ENCODE results near the gene MAGI3.
"Not testable (repeated sequence)": the region's sequence is repeated elsewhere in the genome, so short reads cannot be mapped to it uniquely, and the experiment has no call there.

Gene MAGI3

DNA sequence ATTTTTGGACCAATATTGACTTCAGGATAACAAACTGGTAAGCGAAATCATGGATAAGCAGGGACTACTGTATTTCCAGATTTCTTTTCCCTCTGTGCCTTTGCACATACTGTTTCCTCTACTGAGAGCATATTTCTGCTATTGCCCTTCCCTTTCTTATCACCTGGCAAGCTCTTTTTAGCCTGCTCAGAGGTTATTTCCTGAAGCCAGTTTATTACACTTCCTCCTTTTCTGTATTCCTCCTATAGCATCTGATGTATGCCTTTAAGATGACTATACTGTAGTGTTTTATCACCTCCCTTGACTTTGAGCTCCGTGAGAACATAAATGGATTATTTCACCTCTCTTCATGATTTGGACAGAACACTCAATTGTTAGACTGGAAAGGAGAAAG lies 49.0 kb downstream of the MAGI3 start:
- no peak for DNase-seq (ENCODE audit: low spot score)

DNA sequence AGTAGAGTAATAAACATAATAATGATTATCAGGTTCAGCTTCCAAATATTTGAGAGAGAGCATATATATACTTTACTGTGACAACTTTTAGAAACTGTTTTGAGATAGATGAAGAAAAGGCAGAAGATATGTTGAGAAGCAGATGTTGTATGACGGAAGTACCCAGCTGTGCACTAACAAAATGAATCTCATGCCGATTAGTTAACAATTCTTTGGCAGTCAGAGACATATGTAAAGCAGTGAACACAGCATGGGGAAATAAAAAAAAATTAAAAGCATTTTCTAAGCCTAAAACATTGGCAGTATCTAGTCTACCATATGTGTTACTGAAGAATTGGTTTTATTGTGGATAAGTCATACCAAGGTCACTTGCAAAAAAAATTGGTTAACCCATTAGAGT lies 51.8 kb downstream of the MAGI3 start:
- no peak for DNase-seq (ENCODE audit: low spot score)

DNA sequence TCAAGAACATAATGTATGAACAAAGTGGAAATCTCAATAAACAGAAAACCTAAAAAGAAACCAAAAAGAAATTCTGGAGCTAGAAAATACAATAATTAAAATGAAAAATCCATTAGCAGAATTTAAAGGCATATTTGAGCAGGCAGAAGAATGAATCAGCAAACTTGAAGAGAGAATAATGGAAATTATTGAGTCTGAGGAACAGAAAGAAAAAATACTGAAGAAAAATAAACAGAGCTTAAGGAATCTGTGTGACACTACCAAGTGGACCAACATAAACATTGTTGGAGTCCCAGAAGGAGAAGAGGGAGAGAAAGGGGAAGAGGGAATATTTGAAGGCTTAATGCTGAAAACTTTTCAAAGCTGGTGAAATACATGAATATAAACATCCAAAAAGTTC lies 54.5 kb downstream of the MAGI3 start:
- DNase-seq (ENCODE audit: low spot score) = no peak

DNA sequence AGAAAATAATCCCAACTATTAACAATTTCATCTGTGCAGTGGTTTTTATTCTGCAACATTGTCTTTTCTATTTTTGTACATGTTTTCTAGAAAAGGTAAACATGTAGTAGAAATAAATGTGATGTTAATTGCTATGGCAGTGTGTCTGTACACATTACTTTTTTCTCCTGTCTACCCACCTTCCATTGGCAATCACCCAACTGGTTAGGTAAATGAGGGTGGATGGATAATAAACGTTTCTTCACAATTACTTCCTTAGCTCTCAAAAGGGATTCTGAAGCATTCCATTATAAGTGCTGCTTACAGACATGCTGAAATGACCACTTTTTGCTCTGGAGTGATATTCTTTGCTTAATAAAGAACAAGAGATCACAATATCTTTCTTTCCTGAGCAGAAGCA lies 61.4 kb downstream of the MAGI3 start:
- no peak for DNase-seq (ENCODE audit: low spot score)

DNA sequence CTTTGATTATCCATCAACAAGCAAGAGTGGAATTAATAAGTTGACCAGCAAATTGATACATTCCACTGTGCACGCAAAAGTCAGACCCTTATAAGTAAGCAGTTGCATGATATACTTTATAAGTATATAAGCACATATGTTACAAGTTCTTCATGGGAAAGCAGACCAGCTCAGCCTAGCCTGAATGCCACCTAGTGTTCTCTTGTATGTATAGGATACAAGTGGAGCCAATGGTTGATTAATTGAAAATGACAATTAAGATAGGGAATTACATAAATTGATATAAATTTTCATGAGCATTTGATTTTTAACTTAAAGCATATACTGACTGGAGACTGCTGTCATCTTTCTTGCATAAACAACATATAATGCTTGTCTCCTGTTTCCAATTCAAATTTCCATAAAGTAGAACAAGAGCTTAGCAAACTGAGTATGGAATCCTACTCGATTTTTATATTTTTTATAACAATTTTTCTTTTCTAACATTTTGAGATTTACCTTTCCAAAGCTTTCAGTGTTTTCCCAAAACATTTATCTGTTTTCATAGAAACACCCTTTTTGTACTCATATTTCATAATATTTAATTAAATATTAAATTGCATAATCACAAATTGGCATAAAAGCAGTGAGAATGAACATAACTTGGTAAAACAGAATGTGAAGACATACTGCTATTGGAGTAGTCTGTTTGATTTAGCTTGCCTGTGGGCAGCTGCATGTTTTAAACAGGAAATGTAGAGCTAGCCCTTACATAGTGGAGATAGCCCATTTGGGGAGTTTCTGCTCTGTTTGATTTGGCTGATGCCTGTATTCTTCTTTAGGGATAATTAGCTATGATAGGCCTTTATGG lies 62.8 kb downstream of the MAGI3 start:
- peak; percentile 13 for DNase-seq (ENCODE audit: low spot score)

DNA sequence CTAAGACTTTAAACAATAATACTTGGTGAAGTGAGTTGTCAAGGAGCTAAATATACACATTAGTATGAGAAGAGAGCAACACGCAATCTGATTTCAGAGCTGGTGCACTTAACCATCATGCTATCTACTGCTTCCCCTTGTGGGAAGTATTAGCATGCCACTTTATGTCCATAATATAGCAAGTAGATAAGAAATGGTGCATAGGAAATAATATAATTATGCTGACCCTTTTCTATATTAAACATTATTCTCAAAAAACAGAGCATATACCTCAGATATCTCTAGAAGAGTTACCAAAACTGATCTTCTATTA lies 63.4 kb downstream of the MAGI3 start:
- DNase-seq (ENCODE audit: low spot score) = no peak

DNA sequence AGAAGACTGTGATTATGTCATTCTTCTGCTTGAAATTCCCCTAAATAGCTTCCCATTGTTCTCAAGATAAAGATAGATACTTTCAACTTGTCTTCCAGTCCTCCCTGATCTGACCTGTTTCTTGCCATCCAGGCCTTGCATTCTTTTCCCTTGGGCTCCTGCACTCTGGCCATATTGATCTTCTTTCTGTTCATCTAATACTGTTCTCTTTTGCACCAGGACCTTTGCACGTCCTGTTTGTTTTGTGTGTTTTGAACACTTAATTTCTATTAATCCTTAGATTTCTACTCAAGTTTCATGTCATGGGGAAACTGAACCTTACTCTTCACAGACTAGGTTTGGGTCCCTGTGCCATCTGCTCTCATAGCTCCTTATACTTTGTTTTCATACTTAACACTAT lies 65.1 kb downstream of the MAGI3 start:
- DNase-seq (ENCODE audit: low spot score) = no peak

DNA sequence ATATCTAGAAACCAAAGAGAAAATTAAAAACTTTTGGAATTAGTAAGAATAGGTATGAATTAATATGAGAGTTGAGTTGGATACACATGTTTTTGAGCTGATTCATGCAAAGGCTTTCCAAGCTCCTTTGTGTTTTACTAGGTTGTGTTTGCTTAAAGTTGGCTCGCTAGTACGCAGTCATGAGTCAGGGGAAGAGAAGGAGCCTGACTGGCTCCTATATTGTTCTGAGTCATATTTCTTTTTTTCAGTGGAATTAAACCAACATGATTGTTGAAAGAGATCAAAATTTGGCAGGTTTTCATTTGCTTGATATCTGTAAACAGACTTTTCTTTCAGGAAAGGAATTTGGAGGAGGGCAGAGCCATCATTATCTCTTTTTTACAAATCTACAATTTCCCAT lies 66.7 kb downstream of the MAGI3 start:
- no peak for DNase-seq (ENCODE audit: low spot score)

DNA sequence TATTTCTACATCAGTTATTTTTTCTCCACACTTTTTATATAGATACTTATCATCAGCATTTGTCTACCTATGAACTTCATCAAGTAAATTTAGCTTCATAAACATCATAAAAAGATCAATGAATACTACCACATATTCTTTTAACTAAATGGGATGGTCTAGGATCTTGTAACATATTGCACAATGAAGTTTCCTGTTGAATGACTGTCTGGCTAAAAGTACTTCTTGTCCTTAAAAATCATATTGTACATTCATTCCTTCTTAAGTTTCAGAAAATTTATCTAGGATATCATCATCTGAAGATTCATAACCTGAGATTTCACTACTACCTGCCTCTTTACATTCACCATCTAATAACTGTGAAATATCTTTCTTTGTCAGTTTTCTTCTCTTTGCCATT lies 69.0 kb downstream of the MAGI3 start:
- DNase-seq (ENCODE audit: low spot score) = no peak

DNA sequence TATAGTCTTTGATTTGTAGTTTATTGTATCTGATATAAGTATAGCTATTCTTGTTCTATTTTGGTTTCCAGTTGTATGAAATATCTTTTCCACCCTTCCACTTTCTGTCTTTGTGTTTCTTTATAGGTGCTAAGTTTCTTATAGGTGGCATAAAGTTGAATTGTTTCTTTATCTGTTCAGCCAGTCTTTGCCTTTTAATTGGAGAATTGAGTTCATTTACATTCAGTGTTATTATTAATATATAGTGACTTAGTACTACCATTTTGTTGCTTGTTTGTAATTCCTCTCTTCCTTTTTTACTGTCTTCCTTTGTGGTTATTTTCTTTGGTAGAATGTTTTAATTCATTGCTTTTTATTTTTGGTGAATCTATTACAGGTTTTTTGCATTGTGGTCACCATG lies 77.7 kb downstream of the MAGI3 start:
- DNase-seq (ENCODE audit: low spot score) = no peak

DNA sequence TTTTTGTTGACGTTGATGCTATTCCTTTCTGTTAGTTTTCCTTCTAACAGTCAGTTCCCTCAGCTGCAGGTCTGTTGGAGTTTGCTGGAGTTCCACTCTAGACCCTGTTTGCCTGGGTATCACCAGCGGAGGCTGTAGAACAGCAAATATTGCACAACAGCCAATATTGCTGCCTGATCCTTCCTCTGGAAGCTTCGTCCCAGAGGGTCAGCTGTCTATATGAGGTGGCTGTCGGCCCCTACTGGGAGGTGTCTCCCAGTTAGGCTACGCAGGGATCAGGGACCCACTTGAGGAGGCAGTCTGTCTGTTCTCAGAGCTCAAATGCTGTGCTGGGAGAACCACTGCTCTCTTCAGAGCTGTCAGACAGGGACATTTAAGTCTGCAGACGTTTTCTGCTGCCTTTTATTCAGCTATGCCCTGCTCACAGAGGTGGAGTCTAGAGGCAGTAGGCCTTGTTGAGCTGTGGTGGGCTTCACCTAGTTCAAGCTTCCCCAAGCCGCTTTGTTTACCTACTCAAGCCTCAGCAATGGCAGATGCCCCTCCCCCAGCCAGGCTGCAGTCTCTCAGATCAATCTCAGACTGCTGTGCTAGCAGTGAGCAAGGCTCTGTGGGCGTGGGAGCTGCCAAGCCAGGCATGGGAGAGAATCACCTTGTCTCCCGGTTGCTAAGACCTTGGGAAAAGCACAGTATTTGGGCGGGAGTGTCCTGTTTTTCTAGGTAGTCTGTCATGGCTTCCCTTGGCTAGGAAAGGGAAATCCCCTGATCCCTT lies 88.3 kb downstream of the MAGI3 start:
- not testable (repeated sequence) for DNase-seq (ENCODE audit: low spot score)

DNA sequence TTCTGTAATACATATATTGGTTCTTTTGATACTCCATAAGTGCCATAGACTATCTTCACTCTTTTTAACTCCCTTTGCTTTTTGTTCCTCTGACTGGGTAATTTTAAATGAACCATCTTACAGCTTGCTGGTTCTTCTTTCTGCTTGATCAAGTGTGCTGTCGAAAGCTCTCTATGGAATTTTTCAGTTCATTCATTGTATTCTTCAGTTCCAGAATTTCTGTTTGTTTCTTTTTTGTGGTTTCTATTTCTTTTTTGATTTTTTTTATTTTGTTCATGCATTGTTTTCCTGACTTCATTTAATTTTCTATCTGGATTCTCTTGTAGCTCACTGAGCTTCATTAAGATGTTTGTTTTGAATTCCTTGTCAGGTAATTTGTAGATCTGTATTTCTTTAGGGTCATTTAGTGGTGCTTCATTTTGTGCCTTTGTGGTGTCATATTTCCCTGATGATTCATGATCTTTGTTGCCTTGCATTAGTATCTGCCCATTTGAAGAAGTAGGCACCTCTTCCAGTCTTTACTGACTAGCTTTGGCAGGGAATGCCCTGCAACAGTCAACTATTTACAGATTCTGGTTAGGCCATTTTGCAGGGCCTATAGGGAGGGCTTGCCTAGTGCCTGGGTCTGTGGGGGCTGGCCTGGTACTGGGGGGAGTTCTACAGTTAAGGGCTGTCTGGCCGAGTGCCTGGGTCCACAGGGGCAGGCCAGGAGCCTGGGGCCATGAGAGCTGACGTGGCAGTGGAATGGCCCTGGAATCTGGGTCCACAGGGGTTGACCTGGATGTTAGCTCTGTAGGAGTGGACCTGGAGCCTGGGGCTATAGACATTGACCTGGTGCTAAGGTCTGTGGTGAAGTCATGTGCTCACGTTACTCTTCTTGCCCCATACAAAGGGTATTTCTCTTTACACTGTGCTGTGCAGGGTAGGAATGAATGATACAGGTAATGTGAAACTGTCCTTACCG lies 89.7 kb downstream of the MAGI3 start:
- DNase-seq (ENCODE audit: low spot score) = no peak

DNA sequence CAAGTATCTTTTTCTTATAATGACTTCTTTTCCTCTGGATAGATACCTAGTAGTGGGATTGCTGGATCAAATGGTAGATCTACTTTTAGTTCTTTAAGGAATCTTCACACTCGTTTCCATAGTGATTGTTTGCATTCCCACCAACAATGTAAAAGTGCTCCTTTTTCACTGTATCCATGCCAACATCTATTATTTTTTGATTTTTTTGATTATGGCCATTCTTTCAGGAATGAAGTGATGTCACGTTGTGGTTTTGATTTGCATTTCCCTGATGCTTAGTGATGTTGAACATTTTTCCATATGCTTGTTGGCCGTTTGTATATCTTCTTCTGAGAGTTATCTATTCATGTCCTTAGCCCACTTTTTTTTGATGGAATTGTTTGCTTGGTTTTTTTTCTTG lies 94.8 kb downstream of the MAGI3 start:
- DNase-seq (ENCODE audit: low spot score) = not testable (repeated sequence)

DNA sequence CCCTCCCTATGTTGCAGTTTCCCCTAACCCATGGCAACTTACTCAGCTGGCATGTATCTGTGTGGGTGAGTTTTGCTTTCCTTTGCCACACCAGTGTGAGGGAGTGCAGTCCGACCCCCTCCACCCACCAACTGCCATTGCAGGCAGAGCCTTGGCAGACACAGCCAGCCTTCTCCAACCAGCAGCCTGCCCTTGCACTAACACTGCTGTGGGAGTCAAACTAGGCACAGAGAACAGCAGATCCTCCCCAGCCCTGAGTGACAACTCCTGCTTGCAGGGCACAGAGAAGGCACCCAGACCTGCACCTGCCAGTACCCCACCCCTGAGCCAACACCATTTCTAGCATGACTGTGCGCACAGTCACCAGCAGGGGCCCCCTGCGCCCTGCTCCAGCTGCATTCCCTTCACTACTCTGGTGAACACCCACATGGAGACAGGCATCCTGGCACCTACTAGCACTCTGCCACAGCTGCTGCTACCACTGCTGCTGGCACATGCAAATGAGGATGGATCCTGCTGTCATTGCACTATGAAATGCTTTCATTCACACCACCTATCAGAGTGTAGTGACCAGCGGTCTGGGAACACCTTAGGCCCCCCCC lies 98.4 kb downstream of the MAGI3 start:
- no peak for DNase-seq (ENCODE audit: low spot score)

DNA sequence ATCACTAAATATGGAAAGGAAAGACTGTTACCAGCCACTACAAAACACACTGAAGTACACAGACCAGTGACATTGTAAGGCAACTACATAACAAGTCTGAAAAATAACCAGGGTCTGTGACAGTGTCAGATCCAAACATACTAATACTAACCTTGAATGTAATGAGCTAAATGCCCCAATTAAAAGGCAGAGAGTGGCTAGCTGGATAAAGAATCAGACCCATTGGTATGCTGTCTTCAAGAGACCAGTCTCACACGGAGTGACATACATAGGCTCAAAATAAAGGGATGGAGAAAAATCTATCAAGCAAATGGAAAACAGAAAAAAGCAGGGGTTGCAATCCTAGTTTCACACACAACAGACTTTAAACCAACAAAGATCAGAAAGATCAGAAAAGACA lies 100.1 kb downstream of the MAGI3 start:
- no peak for DNase-seq (ENCODE audit: low spot score)

DNA sequence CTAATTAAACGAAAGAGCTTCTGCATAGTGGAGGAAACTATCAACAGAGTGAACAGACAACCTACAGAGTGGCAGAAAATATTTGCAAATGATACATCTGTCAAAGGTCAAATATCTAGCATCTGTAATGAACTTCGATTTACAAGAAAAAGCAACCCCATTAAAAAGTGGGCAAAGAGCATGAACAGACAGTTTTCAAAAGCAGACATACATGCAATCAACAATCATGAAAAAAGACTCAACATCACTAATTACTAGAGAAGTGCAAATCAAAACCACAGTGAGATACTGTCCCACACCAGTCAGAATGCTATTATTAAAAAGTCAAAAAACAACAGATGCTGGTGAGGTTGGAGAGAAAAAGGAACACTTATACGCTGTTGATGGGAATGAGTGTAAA lies 103.2 kb downstream of the MAGI3 start:
- no peak for DNase-seq (ENCODE audit: low spot score)

DNA sequence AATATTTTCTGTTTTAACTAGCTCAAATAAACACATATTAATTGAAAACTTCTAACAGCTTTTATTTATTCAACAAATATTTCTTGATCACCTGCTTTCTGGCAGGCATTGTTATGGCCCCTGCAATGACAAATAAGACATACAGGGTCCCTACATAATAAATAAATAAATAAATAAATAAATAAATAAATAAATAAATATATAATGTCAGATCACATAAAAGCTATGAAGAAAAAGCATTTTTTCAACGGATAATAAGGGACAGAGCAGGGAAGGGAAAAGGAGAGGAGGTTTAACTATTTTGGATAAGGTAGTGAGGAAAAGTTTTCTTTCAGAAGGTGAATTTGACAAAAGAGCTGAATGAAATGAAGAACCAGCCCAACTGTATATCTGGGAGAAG lies 115.0 kb downstream of the MAGI3 start:
- no peak for DNase-seq (ENCODE audit: low spot score)

DNA sequence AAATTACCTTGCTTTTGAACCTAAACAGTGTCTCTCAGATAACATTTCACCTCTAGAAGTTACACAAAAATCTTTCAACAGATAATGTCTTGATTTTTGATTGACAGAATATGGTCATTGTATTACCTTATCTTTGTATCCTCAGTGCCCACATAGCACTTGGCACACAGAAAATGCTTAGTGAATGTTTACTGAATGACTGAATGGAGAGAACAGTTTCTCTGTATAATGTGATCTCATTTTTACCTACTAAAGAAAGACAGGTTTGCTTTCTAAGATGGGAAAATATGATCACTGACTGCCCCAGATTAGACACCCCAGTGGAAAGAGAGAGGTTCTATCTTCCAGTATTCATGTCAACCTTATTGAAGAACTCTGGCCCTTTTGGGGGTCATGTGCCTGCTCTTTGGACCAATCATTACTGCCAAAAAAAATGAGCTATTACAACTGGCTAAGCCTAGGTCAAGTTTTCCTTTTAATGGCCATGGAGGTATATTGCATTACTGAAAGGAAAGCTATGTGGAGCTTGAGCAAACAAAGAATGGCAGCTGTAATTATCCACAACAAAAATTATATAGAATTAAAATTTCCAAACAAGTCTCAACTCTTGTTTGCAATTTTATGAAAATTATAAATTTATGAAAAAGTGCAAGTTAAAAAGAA lies 117.4 kb downstream of the MAGI3 start:
- DNase-seq (ENCODE audit: low spot score) = no peak

DNA sequence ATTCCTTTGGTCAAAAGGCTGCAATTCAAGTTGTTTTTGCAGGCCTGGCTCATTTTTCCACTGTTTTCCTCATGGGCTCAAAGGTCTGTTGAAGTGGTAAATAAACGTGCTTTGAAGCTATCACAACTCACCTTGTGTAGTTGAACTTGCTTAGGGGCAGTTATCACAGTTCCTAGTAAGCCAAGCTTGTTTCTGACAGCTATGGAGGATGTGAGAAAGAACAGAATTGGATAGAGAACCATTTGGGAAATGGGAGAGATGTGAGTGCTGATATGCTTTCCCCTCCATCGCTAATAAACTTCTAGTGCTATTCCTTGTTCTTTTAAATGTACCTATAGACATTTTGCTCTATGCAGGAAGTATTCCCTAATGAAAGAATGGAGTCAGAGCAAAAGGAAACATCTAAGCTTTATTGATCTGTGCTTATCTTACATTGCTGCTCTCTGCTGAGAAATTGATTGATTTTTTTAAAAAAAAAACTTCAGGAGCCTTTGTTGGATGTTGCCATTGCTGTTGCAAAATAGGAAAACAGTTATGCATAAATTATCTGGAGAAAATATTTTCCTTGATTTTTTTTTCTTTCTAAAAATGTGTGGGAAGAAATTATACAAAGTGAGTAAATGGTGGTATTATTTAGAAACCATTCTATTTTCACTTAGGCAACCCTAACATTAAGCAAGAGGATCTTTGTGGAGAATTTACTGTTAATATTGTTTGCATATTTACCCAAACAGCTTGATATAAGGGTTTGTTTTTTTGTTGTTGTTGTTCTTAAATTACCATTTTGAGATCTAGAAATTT lies 118.2 kb downstream of the MAGI3 start:
- peak; percentile 80 for DNase-seq (ENCODE audit: low spot score)

DNA sequence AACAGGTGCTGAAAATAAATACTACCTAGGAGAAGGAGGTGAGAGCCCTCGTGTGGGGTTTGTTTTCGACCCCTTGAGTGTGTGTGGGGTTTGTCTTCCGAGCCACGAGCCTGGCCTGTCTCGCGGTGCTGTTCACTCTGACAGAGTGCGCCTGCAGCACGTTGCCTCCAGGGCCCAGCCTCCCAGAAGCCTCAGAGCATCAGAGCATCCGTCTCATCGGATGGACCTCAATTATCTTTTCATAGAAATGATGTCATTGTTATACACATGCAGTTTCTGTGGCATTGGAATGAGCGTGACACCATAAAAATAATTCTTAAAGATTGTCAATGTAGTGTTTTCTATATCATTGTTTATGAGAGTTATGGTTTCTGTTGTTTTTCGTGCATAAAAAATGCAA lies 119.5 kb downstream of the MAGI3 start:
- not testable (repeated sequence) for DNase-seq (ENCODE audit: low spot score)

All from SK-N-DZ (cell line).